GM12892 (cell line): Measurements from ENCODE around the gene RMND5B.

ENCODE experiments used
- POLR2A ChIP-seq: IDR thresholded peaks from 2 replicates; pipeline ENCODE4 v1.6.1; 2011; ENCODE audit warnings: low read depth, low read length, control low read depth
- POLR2AphosphoS5 ChIP-seq: IDR thresholded peaks from 2 replicates; pipeline ENCODE4 v1.6.1; 2011; ENCODE audit warnings: low read depth, low read length, control low read depth
- TAF1 ChIP-seq: IDR thresholded peaks from 2 replicates; pipeline ENCODE4 v1.6.1; 2011; ENCODE audit warnings: low read depth, mild to moderate bottlenecking, control low read depth, low read length, borderline replicate concordance

DNA sequence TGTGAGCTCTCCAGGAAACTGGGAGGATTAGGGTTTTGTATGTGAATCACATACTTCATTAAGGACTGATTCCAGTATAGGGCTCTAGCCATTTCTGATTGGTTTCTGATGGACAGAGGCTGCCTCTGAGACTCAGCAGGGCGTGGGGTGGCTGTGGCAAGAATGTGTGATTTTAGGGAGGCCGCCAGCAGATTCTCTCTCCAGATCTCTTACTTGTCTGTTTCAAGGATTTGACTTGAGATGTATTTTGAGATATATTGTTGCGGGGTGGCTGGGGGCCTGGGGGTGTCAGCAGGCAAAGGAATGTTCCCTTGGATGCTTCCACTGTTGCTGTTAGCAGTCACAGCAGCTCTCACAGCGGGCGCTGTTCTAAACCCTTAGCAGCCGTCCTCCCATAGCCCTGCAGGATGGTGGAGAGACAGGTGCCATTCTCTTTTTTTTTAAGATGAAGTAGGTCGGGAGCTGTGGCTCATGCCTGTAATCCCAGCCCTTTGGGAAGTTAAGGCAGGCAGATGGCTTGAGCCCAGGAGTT is 65.5 kb downstream of the RMND5B start:
- TF ChIP-seq POLR2A (no peak), POLR2AphosphoS5 (no peak), TAF1 (no peak)
